GM12891 (cell line): Measurements from ENCODE around the gene KLHL18.

Experiments used
- POLR2A ChIP-seq: IDR thresholded peaks from 2 replicates; pipeline ENCODE4 v1.6.1; 2011; ENCODE audit warnings: low read depth, low read length, control low read depth
- POLR2AphosphoS5 ChIP-seq: IDR thresholded peaks from 2 replicates; pipeline ENCODE4 v1.6.1; 2011; ENCODE audit warnings: low read depth, low read length, control low read depth
- POU2F2 ChIP-seq: IDR thresholded peaks from 2 replicates; pipeline ENCODE4 v1.6.1; 2011; ENCODE audit warnings: low read depth, mild to moderate bottlenecking, control low read depth, low read length, moderate library complexity
- SPI1 ChIP-seq: IDR thresholded peaks from 2 replicates; pipeline ENCODE4 v1.6.1; 2011; ENCODE audit warnings: low read depth, low read length, control low read depth
- TAF1 ChIP-seq: IDR thresholded peaks from 2 replicates; pipeline ENCODE4 v1.6.1; 2011; ENCODE audit warnings: low read depth, low read length, control low read depth

DNA sequence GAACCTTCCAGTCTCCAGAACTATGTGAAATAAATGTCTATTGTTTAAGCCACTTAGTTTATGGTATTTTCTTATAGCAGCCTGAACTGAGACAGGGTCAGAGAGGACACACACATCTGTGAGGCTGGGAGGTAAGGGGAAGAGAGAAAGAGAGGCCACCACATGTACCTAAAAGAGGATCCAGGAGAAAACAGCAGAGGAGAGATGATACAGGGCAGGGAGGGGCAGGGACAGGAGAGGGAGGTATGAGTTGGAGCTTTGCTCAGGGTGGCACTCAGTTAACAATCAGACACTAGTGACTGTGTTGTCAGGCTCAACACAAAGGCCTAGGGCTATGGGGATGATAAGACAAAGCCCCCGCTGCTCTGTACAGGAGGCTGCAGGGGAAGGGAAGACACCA is 17.7 kb upstream of the KLHL18 start:
- TF ChIP-seq TAF1 (no peak), POLR2A (no peak), POLR2AphosphoS5 (no peak), SPI1 (no peak), POU2F2 (no peak)
